ENCODE results near the gene TIMM10. TPM values are rescaled to one million over a fixed set of nuclear protein-coding genes. Genes with fewer than 3 reads are reported as not detected.
A peak's percentile ranks its signal among the peaks of the same experiment; 100 is the strongest.
"Not testable (repeated sequence)": the region's sequence is repeated elsewhere in the genome, so short reads cannot be mapped to it uniquely, and the experiment has no call there.

TIMM10 gene
- total RNA-seq, 1 experiment from 2014 or later = 68.5 TPM

DNA sequence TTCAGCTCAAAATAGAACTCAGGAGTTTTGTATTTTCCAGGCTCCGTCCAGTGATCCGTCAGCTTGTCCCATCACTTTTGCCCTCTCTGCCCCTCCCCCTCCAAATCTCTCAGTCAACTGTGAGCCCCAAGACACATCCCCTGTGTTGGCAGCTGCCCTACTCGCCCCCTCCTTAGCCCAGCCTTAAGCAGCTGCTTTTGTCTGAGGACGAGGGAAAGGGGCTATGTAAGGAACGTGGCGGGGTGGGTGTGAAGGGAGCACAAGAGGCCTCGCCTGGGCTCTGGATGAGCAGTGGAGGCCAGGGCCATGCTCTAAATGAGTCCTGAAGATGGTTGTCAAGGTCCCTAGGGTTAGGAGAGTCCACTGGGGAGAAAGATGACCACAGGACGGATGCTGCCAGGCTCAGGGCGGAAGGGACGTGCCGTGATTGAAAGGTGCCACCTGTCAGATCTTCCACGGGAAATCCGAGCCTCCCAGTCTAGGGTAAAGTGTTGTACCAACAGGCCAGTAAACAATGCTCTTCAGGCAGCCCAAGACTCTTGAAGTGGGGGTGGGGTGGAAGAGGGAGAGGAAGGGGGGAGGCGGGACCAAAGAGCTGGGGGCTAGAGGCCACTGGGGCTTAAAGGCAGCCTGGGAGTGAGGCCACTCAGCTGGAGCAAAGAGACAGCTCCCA, 6.5 kb upstream of the TIMM10 start, which contains the start of gene SMTNL1:
Gene SMTNL1, plus strand, starts transcription at position 649 of the 673 bp plus-strand sequence. CDS start 5,048 bp downstream, outside the sequence.
- no peak for TF ChIP-seq CTCF (IDR thresholded peaks at IDR 0.05; ENCODE audit: unreplicated experiment)
- no TSS peak for BruUV-seq (replicated peaks)
- Mint-ChIP-seq H3K27ac (ENCODE audit: unreplicated experiment) (no peak within 1 kb of the TSS), H3K27me3 (ENCODE audit: unreplicated experiment) (peaks cover 64% of the 10 kb centered on the region), H3K4me3 (ENCODE audit: low read depth, unreplicated experiment) (no peak within 1 kb of the TSS), H3K36me3 (ENCODE audit: insufficient read depth, unreplicated experiment) (no peaks in the 10 kb centered on the region), H3K9me3 (ENCODE audit: low read depth, unreplicated experiment) (no peaks in the 10 kb centered on the region), H3K4me1 (ENCODE audit: low read depth, unreplicated experiment) (no peaks in the 10 kb centered on the region)
- intact Hi-C loops (cut with micrococcal nuclease; ENCODE audit: unreplicated experiment) = no loop called here
- DNase-seq = no peak
- CTCF ChIA-PET = no interaction called here

GRCh38 chr11:57534449-57534848, 3.9 kb upstream of the TIMM10 start:
- BruUV-seq (replicated peaks); H3K4me3 Mint-ChIP-seq (ENCODE audit: low read depth, unreplicated experiment); H3K27ac Mint-ChIP-seq (ENCODE audit: unreplicated experiment); H3K4me1 Mint-ChIP-seq (ENCODE audit: low read depth, unreplicated experiment); intact Hi-C loops (cut with micrococcal nuclease; ENCODE audit: unreplicated experiment); DNase-seq; H3K9me3 Mint-ChIP-seq (ENCODE audit: low read depth, unreplicated experiment): not testable (repeated sequence)
- H3K36me3 Mint-ChIP-seq (ENCODE audit: insufficient read depth, unreplicated experiment) = peaks cover 16% of the 10 kb centered on the region
- CTCF ChIA-PET = interaction anchor here (0.9 kb wide), 1 partner anchor 76 kb away, joined by 3 read pairs; no protein-coding TSS in a partner anchor
- H3K27me3 Mint-ChIP-seq (ENCODE audit: unreplicated experiment) = peaks cover 43% of the 10 kb centered on the region

DNA sequence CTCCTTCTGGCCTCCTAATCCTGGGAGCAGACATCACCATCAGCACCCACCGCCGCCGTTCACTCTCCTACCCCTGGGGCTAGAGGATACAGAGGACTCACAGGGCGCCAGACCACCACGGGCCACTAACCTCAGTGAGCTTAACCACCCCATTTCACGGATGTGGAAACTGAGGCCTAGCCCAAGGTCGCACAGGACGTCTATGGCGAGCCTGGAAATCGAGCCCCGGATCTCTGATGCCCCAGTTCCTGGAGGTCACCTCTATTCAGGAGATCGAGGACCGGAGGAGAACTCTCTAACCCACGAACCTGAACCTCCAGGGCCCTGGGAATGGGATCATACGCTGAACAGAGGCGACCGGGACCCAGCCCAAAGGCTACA, 349 bp downstream of the TIMM10 start:
- peaks cover 12% of the 10 kb centered on the region for H3K4me1 Mint-ChIP-seq (ENCODE audit: low read depth, unreplicated experiment)
- CTCF ChIA-PET = interaction anchor here (1.3 kb wide), 1 partner anchor 111 kb away, joined by 5 read pairs; no protein-coding TSS in a partner anchor
- intact Hi-C loops (cut with micrococcal nuclease; ENCODE audit: unreplicated experiment) = loop anchor here (1.0 kb wide), 1 partner anchor 77 kb away; no protein-coding TSS in a partner anchor
- no peak for DNase-seq
- BruUV-seq (replicated peaks) = no TSS peak
- H3K27me3 Mint-ChIP-seq (ENCODE audit: unreplicated experiment) = peaks cover 3% of the 10 kb centered on the region
- peak overlapping the region; percentile 65 for H3K27ac Mint-ChIP-seq (ENCODE audit: unreplicated experiment)
- peaks cover 23% of the 10 kb centered on the region for H3K36me3 Mint-ChIP-seq (ENCODE audit: insufficient read depth, unreplicated experiment)
- H3K4me3 Mint-ChIP-seq (ENCODE audit: low read depth, unreplicated experiment) = peak overlapping the region; percentile 78
- TF ChIP-seq CTCF (IDR thresholded peaks at IDR 0.05; ENCODE audit: unreplicated experiment) = no peak
- no peaks in the 10 kb centered on the region for H3K9me3 Mint-ChIP-seq (ENCODE audit: low read depth, unreplicated experiment)

DNA sequence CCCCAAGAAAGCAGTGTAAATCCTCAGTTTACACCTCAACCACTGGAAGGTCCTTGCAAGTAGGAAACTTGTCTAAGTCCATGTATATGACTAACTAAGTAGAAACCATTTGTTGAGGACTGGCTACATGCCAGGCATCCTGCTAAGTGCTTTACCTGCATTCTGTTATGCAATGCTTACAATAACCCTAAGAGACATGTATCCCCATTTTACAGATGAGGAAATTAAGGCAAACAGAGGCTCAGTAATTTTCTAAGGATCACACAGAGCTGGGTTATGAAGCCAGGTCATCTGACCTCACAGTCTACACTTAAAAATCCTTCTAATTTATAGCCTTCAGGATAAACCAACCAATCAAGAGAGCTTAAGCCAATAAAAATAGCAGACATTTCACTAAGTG, 1.5 kb downstream of the TIMM10 start:
- no peak for TF ChIP-seq CTCF (IDR thresholded peaks at IDR 0.05; ENCODE audit: unreplicated experiment)
- intact Hi-C loops (cut with micrococcal nuclease; ENCODE audit: unreplicated experiment) = loop anchor here (5.0 kb wide), 1 partner anchor 182 kb away; no protein-coding TSS in a partner anchor
- DNase-seq = no peak
- no peak overlapping the region for H3K27ac Mint-ChIP-seq (ENCODE audit: unreplicated experiment)
- BruUV-seq (replicated peaks) = no TSS peak
- H3K4me1 Mint-ChIP-seq (ENCODE audit: low read depth, unreplicated experiment) = peaks cover 12% of the 10 kb centered on the region
- CTCF ChIA-PET = interaction anchor here (0.6 to 1.1 kb wide), 3 partner anchors 15 to 36 kb away, joined by 3 to 5 read pairs (median 3); no protein-coding TSS in a partner anchor
- no peak overlapping the region for H3K4me3 Mint-ChIP-seq (ENCODE audit: low read depth, unreplicated experiment)
- H3K36me3 Mint-ChIP-seq (ENCODE audit: insufficient read depth, unreplicated experiment) = peaks cover 23% of the 10 kb centered on the region
- no peaks in the 10 kb centered on the region for H3K9me3 Mint-ChIP-seq (ENCODE audit: low read depth, unreplicated experiment)
- no peaks in the 10 kb centered on the region for H3K27me3 Mint-ChIP-seq (ENCODE audit: unreplicated experiment)
